Measurements from ENCODE around the gene CNBD2.

- TF ChIP-seq PATZ1 (CRISPR knock-in tag; IDR thresholded peaks at IDR 0.05; ENCODE audit: borderline replicate concordance) (no peak), TOX (CRISPR knock-in tag; IDR thresholded peaks at IDR 0.05; ENCODE audit: borderline replicate concordance) (no peak), BACH2 (CRISPR knock-in tag; IDR thresholded peaks at IDR 0.05; ENCODE audit: borderline replicate concordance) (no peak), ZNF70 (CRISPR knock-in tag; IDR thresholded peaks at IDR 0.05) (no peak), ZFP3 (CRISPR knock-in tag; IDR thresholded peaks at IDR 0.05) (no peak), RARB (CRISPR knock-in tag; IDR thresholded peaks at IDR 0.05) (no peak), ISL1 (CRISPR knock-in tag; IDR thresholded peaks at IDR 0.05) (no peak), ZFP30 (CRISPR knock-in tag; IDR thresholded peaks at IDR 0.05) (no peak), ARNTL (CRISPR knock-in tag; IDR thresholded peaks at IDR 0.05; ENCODE audit: borderline replicate concordance, low read depth) (no peak)
Measured at GRCh38 chr20:35985806-35986205, 17.4 kb downstream of the CNBD2 start.

All from SK-N-SH treated with all-trans-retinoic acid at 6 μM for 48 hours (cell line).